Left lung (tissue), 10 donors: ENCODE measurements around the gene IRX4. TPM values are rescaled to one million over a fixed set of nuclear protein-coding genes. Genes with fewer than 3 reads are reported as not detected.

Experiments used
- ATAC-seq: fragments of 200-7000 bp; cut with Tn5 transposase; one replicate; pipeline ENCODE4 v1.9.1; 2020; ENCODE audit warnings: moderate library complexity
- DNase-seq, 4 donors: peaks; one replicate each; pipeline ENCODE4 v3.0.0-alpha.2; 2013 to 2020
- H3K27ac ChIP-seq, 2 donors: fragments of 200-600 bp; sonication (generic) in 1 of 2; one replicate each; pipeline versions ENCODE4 v1.5.0 to v1.8.0; 2020 to 2021
- H3K27me3 ChIP-seq, 2 donors: fragments of 200-600 bp; sonication (generic) in 1 of 2; one replicate each; pipeline versions ENCODE4 v1.5.0 to v1.8.0; 2020 to 2021
- H3K36me3 ChIP-seq, 2 donors: fragments of 200-600 bp; sonication (generic) in 1 of 2; one replicate each; pipeline versions ENCODE4 v1.5.0 to v1.8.0; 2020 to 2021
- H3K4me1 ChIP-seq, 2 donors: fragments of 200-600 bp; one replicate each; pipeline ENCODE4 v1.8.0; 2021
- H3K4me3 ChIP-seq, 2 donors: fragments of 200-600 bp; sonication (generic) in 1 of 2; one replicate each; pipeline versions ENCODE4 v1.5.0 to v1.8.0; 2020 to 2021; ENCODE audit warnings: mild to moderate bottlenecking in 1 of 2
- H3K9me3 ChIP-seq, 2 donors: fragments of 200-600 bp; sonication (generic) in 1 of 2; one replicate each; pipeline versions ENCODE4 v1.5.0 to v1.8.0; 2020 to 2021
- intact Hi-C, 2 donors: fragments of 100-400 bp; cut with DNase I; formaldehyde crosslinking; loops; one replicate each; pipeline versions ENCODE4 v1.11.2 to v1.14.2; 2022
- polyA plus RNA-seq, 6 donors: library from polyadenylated mRNA; unstranded; fragments of 120-200 nt; gene quantifications; one replicate each; pipeline ENCODE4 v1.2.1, GENCODE V29; 2013; ENCODE audit not compliant: insufficient read length in 6 of 6
- total RNA-seq, 2 donors: library from RNA; stranded (reverse); fragmentation: NEBNext Ultra II Directional; extraction: Animal tissue kit (Norgen Biotek cat#: 25700); gene quantifications; one replicate each; pipeline ENCODE4 v1.2.1, GENCODE V29; 2021
- TF ChIP-seq, protein P1 (sequence below), 2 donors: fragments of 200-600 bp; sonication (generic) in 1 of 2; IDR thresholded peaks; one replicate each; pipeline versions ENCODE4 v1.5.0 to v1.8.0; 2021; ENCODE audit warnings: antibody characterized with exemption in 2 of 2
- donor health status: DM: no; HTN: yes; CAD: no.
- donor health status: DM: no; HTN: no; CAD: no.

Gene IRX4
- total and polyA plus RNA-seq, 8 donors, result not detected

DNA sequence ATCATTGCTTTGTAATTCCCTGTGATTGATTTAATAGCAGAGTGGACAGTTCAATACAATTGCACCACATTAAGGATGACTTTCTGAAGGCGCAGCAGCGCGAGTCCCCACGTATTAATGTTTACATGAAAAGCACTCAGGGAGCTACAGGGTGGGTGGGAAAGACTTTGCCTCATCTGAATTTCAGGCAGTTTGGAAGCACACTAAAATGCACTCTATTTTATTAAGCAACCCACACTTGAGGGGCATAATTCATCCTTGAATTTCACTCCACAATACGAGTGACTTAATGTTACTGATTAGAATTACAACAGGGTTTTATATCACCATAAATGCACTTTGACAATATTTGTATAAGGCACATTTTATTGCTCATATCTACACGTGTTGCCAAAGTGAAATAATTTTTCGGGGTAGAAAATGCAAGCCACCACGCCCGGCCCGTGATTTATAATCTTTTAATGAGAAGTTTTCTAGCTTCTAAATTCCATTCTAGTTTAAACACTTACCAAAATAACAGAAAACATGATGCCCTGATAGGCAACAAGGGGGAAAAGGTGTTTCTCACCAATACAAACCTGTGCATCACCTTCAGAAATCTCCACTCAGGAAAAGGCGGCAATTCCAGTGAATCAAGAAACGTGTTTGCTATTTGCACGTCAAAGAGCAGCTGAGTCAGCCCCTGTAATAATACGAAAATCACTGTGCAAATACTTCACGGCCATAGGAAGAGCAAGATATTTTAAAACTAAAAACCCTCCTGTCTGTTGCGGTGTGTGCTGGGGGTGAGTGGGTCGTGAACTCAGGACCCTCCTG, 40.5 kb downstream of the IRX4 start:
- Histone ChIP-seq H3K36me3 (no peaks in the 10 kb centered on the region), H3K9me3 (no peaks in the 10 kb centered on the region), H3K4me1 (no peaks in the 10 kb centered on the region), H3K4me3 (no peak overlapping the region), H3K27ac (no peak overlapping the region), H3K27me3 (peaks cover 6 to 76% of the 10 kb centered on the region in 2 donors)
- intact Hi-C loops, result no loop called here
- TF ChIP-seq, protein P1, sequence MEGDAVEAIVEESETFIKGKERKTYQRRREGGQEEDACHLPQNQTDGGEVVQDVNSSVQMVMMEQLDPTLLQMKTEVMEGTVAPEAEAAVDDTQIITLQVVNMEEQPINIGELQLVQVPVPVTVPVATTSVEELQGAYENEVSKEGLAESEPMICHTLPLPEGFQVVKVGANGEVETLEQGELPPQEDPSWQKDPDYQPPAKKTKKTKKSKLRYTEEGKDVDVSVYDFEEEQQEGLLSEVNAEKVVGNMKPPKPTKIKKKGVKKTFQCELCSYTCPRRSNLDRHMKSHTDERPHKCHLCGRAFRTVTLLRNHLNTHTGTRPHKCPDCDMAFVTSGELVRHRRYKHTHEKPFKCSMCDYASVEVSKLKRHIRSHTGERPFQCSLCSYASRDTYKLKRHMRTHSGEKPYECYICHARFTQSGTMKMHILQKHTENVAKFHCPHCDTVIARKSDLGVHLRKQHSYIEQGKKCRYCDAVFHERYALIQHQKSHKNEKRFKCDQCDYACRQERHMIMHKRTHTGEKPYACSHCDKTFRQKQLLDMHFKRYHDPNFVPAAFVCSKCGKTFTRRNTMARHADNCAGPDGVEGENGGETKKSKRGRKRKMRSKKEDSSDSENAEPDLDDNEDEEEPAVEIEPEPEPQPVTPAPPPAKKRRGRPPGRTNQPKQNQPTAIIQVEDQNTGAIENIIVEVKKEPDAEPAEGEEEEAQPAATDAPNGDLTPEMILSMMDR (IDR thresholded peaks at IDR 0.05), result no peak
- DNase-seq (no peak), ATAC-seq (no peak)

DNA sequence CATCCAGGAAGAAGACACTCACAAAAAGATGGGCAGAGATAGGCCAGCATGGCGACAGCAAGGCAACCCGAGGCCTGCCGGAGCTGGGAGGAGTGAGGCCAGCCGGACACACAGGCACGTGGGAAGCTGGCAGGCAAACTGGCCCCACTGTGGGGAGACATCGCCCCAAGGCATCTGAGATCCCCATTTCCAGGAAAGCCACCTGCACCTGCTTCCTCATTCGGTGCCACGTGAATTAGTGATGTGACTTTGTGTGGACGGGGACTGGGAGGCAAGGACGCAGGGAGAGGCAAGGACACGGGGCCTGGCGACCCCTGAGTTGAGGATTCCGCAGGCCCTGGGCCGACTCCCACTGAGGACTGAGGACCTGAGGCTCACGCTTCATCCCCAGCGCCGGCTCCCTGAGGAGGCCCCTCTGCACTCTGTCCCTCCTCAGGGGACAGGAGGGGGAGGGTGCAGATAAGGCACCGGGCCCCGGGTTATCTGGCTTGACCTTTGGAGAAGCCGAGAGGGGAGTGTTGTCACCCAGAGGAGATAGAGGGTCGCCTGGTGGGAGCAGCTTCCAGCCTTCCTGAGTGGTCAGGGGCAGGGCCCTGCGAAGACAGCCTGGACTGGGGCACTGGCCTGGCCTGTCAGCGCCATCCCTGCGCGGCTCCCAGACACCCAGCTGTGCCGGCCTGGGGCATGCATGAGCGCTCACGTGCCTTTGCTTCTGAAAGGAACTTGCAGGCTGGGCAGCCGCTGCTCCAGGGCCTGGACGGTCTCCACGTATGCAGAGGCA, 41.8 kb downstream of the IRX4 start:
- intact Hi-C loops, result no loop called here
- no peaks in the 10 kb centered on the region for H3K4me1 ChIP-seq
- no peak overlapping the region for H3K4me3 ChIP-seq
- H3K9me3 ChIP-seq, result no peaks in the 10 kb centered on the region
- no peak overlapping the region for H3K27ac ChIP-seq
- H3K27me3 ChIP-seq, result peaks cover 6 to 79% of the 10 kb centered on the region in 2 donors
- H3K36me3 ChIP-seq, result no peaks in the 10 kb centered on the region
- peak in 1 of 4 donors; percentile 69 for DNase-seq
- TF ChIP-seq, protein P1 (IDR thresholded peaks at IDR 0.05), result no peak
- ATAC-seq, result no peak

DNA sequence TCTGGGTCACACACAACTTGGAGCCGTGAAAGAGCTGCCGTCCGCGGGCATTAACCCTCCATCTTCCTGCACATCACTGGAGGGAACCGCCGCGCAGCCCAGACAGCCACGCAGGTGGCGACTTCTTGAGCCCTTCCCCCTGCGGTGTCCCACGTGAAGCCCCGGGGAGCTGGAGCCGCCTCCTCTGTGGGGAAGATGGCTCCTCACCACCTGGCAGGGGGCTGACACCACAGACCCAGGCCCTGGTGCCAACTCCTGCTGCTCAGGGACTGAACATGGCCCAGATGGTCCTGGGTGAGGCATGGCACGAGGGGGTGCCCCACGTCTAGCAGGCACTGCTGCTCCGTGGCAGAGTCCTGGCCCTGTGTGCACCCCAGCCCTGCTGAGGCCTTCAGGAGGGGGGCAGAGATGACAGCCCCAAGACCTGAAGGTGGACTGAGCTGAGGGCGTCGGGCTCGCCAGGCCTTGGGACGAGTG, 42.6 kb downstream of the IRX4 start:
- H3K36me3 ChIP-seq, result no peaks in the 10 kb centered on the region
- ATAC-seq, result no peak
- H3K27ac ChIP-seq, result no peak overlapping the region
- no peaks in the 10 kb centered on the region for H3K4me1 ChIP-seq
- TF ChIP-seq, protein P1 (IDR thresholded peaks at IDR 0.05), result no peak
- peaks cover 6 to 86% of the 10 kb centered on the region in 2 donors for H3K27me3 ChIP-seq
- H3K9me3 ChIP-seq, result no peaks in the 10 kb centered on the region
- no peak overlapping the region for H3K4me3 ChIP-seq
- intact Hi-C loops, result no loop called here
- peak in 1 of 4 donors; percentile 69 for DNase-seq

DNA sequence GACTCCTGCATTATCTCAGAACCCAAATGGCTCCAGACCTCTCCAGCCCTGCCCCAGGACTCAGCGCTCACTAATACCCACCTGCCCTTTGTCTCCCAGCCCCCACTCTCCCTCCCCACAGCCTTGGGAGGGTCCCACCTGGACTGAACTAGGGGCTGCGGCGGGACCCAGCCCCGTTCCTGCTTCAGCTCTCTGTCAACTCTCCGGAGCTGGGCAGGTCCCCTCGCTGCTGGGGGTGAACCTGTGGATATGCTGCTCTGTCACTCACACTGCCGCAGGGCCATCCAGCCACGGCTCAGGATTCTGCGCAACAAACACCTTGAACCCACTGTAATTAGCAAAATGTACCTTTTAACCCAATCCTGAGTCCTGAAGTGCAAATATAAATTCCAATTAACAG, 44.7 kb downstream of the IRX4 start:
- Histone ChIP-seq H3K36me3 (no peaks in the 10 kb centered on the region), H3K4me1 (no peaks in the 10 kb centered on the region), H3K9me3 (no peaks in the 10 kb centered on the region), H3K27ac (no peak overlapping the region), H3K27me3 (peaks cover 6 to 92% of the 10 kb centered on the region in 2 donors), H3K4me3 (no peak overlapping the region)
- TF ChIP-seq, protein P1 (IDR thresholded peaks at IDR 0.05), result no peak
- ATAC-seq (no peak), DNase-seq (peak in 1 of 4 donors; percentile 57)
- intact Hi-C loops, result no loop called here
